GM23248 (cell line): Measurements from ENCODE around the gene TECPR2. TPM values are rescaled to one million over a fixed set of nuclear protein-coding genes. Genes with fewer than 3 reads are reported as not detected.

Experiments
- DNase-seq: peaks from one replicate; pipeline ENCODE4 v3.0.0-alpha.2; 2015
- H2AFZ ChIP-seq: fragments of 200-600 bp; sonication (generic); 2 replicates; pipeline ENCODE4 v1.6.1; 2016; ENCODE audit warnings: antibody characterized with exemption
- H3F3A ChIP-seq: fragments of 200-600 bp; sonication (generic); 2 replicates; pipeline ENCODE4 v1.6.1; 2016; ENCODE audit warnings: mild to moderate bottlenecking, antibody characterized with exemption, mixed run types; ENCODE audit not compliant: insufficient read depth
- H3K27ac ChIP-seq: fragments of 200-600 bp; sonication (generic); 2 replicates; pipeline ENCODE4 v1.5.1; 2016; ENCODE audit warnings: mild to moderate bottlenecking
- H3K27me3 ChIP-seq: fragments of 200-600 bp; sonication (generic); replicated peaks from 2 replicates; pipeline ENCODE4 v1.6.1; 2016; ENCODE audit warnings: mild to moderate bottlenecking; ENCODE audit not compliant: insufficient read depth
- H3K36me3 ChIP-seq: fragments of 200-600 bp; sonication (generic); 2 replicates; pipeline ENCODE4 v1.6.1; 2016; ENCODE audit warnings: low read depth, mild to moderate bottlenecking
- H3K4me1 ChIP-seq: fragments of 200-600 bp; sonication (generic); 2 replicates; pipeline ENCODE4 v1.6.1; 2016; ENCODE audit warnings: mild to moderate bottlenecking; ENCODE audit not compliant: insufficient read depth
- H3K4me2 ChIP-seq: fragments of 200-600 bp; sonication (generic); one replicate; pipeline ENCODE4 v1.6.1; 2016; ENCODE audit warnings: mild to moderate bottlenecking; ENCODE audit not compliant: unreplicated experiment
- H3K4me3 ChIP-seq: fragments of 200-600 bp; sonication (generic); 2 replicates; pipeline ENCODE4 v1.5.1; 2016; ENCODE audit warnings: mild to moderate bottlenecking
- H3K79me2 ChIP-seq: fragments of 200-600 bp; sonication (generic); 2 replicates; pipeline ENCODE4 v1.6.1; 2016; ENCODE audit warnings: mild to moderate bottlenecking; ENCODE audit not compliant: insufficient read depth
- H3K9ac ChIP-seq: fragments of 200-600 bp; sonication (generic); 2 replicates; pipeline ENCODE4 v1.6.1; 2016; ENCODE audit warnings: mild to moderate bottlenecking
- H3K9me2 ChIP-seq: fragments of 200-600 bp; sonication (generic); 2 replicates; pipeline ENCODE4 v1.6.1; 2016; ENCODE audit warnings: mixed run types, mild to moderate bottlenecking, moderate library complexity; ENCODE audit not compliant: insufficient read depth
- H3K9me3 ChIP-seq: fragments of 200-600 bp; sonication (generic); one replicate; pipeline ENCODE4 v1.6.1; 2017; ENCODE audit warnings: low read depth
- H4K20me1 ChIP-seq: fragments of 200-600 bp; sonication (generic); 2 replicates; pipeline ENCODE4 v1.6.0; 2016; ENCODE audit not compliant: insufficient read depth
- EZH2 ChIP-seq: fragments of 200-600 bp; sonication (generic); IDR thresholded peaks from 2 replicates; pipeline ENCODE4 v1.6.1; 2018; ENCODE audit warnings: antibody characterized with exemption, mild to moderate bottlenecking; ENCODE audit not compliant: insufficient read depth, poor library complexity, severe bottlenecking
- EZH2phosphoT487 ChIP-seq: fragments of 200-600 bp; sonication (generic); IDR thresholded peaks from 2 replicates; pipeline ENCODE4 v1.6.1; 2018; ENCODE audit warnings: antibody characterized with exemption, moderate library complexity, mild to moderate bottlenecking, low read depth; ENCODE audit not compliant: insufficient read depth
- WGBS, 2 experiments: methylation state at CpG; one replicate each; pipeline ENCODE4 v1.1.6; 2015 to 2017; ENCODE audit warnings: low lambda C conversion rate in 2 of 2, low coverage in 1 of 2; ENCODE audit errors: missing lambda C conversion rate in 2 of 2; 5-methylcytosine and 5-hydroxymethylcytosine counted together
- in situ Hi-C: fragments of 300-500 bp; cut with MboI; formaldehyde crosslinking; loops from 2 replicates; pipeline ENCODE4 v1.15.0; 2020
- polyA plus RNA-seq: library from polyadenylated mRNA; unstranded; fragments of >200 nt; fragmentation: Nextera tagmentation; extraction: Ambion mirVana; gene quantifications from 2 replicates; pipeline ENCODE4 v1.2.1, GENCODE V29; 2016
- total RNA-seq: library from RNA; depleted of rRNA; stranded (reverse); fragments of >200 nt; shearing (Covaris generic); gene quantifications from 2 replicates; pipeline ENCODE4 v1.2.3, GENCODE V29; 2014

The TECPR2 gene
- total and polyA plus RNA-seq, 2 experiments from 2014 or later, result 11.4 to 15.8 TPM

- no peaks in the 10 kb centered on the region for H3K79me2 ChIP-seq
- H3K36me3 ChIP-seq, result no peaks in the 10 kb centered on the region; the same call in 1 of the 2 replicates
- no peaks in the 10 kb centered on the region for H4K20me1 ChIP-seq
- WGBS, 2 experiments, result 85 to 88% methylated on average over 10 of the region's 10 CpGs
- no peak overlapping the region for H3K4me2 ChIP-seq
- no peaks in the 10 kb centered on the region for H3K9me2 ChIP-seq
- no peak overlapping the region for H3K9ac ChIP-seq
- no peaks in the 10 kb centered on the region for H3K4me1 ChIP-seq
- DNase-seq, result no peak
- H3K4me3 ChIP-seq, result no peak overlapping the region
- TF ChIP-seq EZH2phosphoT487, result no peak
- no peak for TF ChIP-seq EZH2
- H3K27ac ChIP-seq, result no peak overlapping the region
- no peak overlapping the region for H2AFZ ChIP-seq
- H3F3A ChIP-seq, result no peaks in the 10 kb centered on the region
- in situ Hi-C loops, result no loop called here
- no peaks in the 10 kb centered on the region for H3K27me3 ChIP-seq
- H3K9me3 ChIP-seq, result no peaks in the 10 kb centered on the region
Observed at GRCh38 chr14:102421411-102422057, 58.8 kb downstream of the TECPR2 start.

- in situ Hi-C loops, result no loop called here
- no peaks in the 10 kb centered on the region for H3K9me2 ChIP-seq
- DNase-seq, result no peak
- H3K27ac ChIP-seq, result no peak overlapping the region
- no peaks in the 10 kb centered on the region for H3K27me3 ChIP-seq
- no peaks in the 10 kb centered on the region; the same call in 1 of the 2 replicates for H3K36me3 ChIP-seq
- H4K20me1 ChIP-seq, result no peaks in the 10 kb centered on the region
- H3K4me1 ChIP-seq, result no peaks in the 10 kb centered on the region
- no peak overlapping the region for H3K4me2 ChIP-seq
- TF ChIP-seq EZH2 (no peak), EZH2phosphoT487 (no peak)
- H2AFZ ChIP-seq, result no peak overlapping the region
- no peak overlapping the region for H3K4me3 ChIP-seq
- 97 to 99% methylated on average over 4 of the region's 4 CpGs for WGBS, 2 experiments
- H3F3A ChIP-seq, result no peaks in the 10 kb centered on the region
- H3K79me2 ChIP-seq, result no peaks in the 10 kb centered on the region
- H3K9ac ChIP-seq, result no peak overlapping the region
- H3K9me3 ChIP-seq, result no peaks in the 10 kb centered on the region
Observed at GRCh38 chr14:102424520-102424919, 61.8 kb downstream of the TECPR2 start.

- 97 to 98% methylated on average over 10 of the region's 10 CpGs for WGBS, 2 experiments
- Histone ChIP-seq H3K36me3 (no peaks in the 10 kb centered on the region; the same call in 1 of the 2 replicates), H3K4me1 (no peaks in the 10 kb centered on the region), H3K27me3 (no peaks in the 10 kb centered on the region), H3K9ac (no peak overlapping the region), H4K20me1 (no peaks in the 10 kb centered on the region), H3K79me2 (no peaks in the 10 kb centered on the region), H3K27ac (no peak overlapping the region), H3F3A (no peaks in the 10 kb centered on the region), H3K9me2 (no peaks in the 10 kb centered on the region), H3K9me3 (no peaks in the 10 kb centered on the region), H3K4me2 (no peak overlapping the region), H2AFZ (no peak overlapping the region), H3K4me3 (no peak overlapping the region)
- DNase-seq, result no peak
- in situ Hi-C loops, result no loop called here
- TF ChIP-seq EZH2phosphoT487, result no peak
- TF ChIP-seq EZH2, result no peak
Observed at GRCh38 chr14:102424923-102425322, 62.2 kb downstream of the TECPR2 start.

- H3K4me2 ChIP-seq, result no peak overlapping the region
- 98 to 99% methylated on average over 6 of the region's 6 CpGs for WGBS, 2 experiments
- H3K4me1 ChIP-seq, result no peaks in the 10 kb centered on the region
- no peak overlapping the region for H3K9ac ChIP-seq
- no peak for DNase-seq
- no peaks in the 10 kb centered on the region for H3K9me3 ChIP-seq
- H3F3A ChIP-seq, result no peaks in the 10 kb centered on the region
- H2AFZ ChIP-seq, result no peak overlapping the region
- H3K9me2 ChIP-seq, result no peaks in the 10 kb centered on the region
- H3K27ac ChIP-seq, result no peak overlapping the region
- H3K4me3 ChIP-seq, result no peak overlapping the region
- H3K36me3 ChIP-seq, result no peaks in the 10 kb centered on the region; the same call in 1 of the 2 replicates
- H3K27me3 ChIP-seq, result no peaks in the 10 kb centered on the region
- in situ Hi-C loops, result no loop called here
- H4K20me1 ChIP-seq, result no peaks in the 10 kb centered on the region
- TF ChIP-seq EZH2 (no peak), EZH2phosphoT487 (no peak)
- H3K79me2 ChIP-seq, result no peaks in the 10 kb centered on the region
Observed at GRCh38 chr14:102426796-102427195, 64.1 kb downstream of the TECPR2 start.

- 94 to 96% methylated on average over 12 of the region's 12 CpGs for WGBS, 2 experiments
- TF ChIP-seq EZH2phosphoT487 (no peak), EZH2 (no peak)
- no peaks in the 10 kb centered on the region for H3K79me2 ChIP-seq
- no peaks in the 10 kb centered on the region for H3K27me3 ChIP-seq
- no peak overlapping the region for H3K27ac ChIP-seq
- H3F3A ChIP-seq, result no peaks in the 10 kb centered on the region
- H3K4me2 ChIP-seq, result no peak overlapping the region
- H4K20me1 ChIP-seq, result no peaks in the 10 kb centered on the region
- no peaks in the 10 kb centered on the region for H3K4me1 ChIP-seq
- no peaks in the 10 kb centered on the region; the same call in 1 of the 2 replicates for H3K36me3 ChIP-seq
- H3K4me3 ChIP-seq, result no peak overlapping the region
- no peaks in the 10 kb centered on the region for H3K9me2 ChIP-seq
- in situ Hi-C loops, result no loop called here
- no peak overlapping the region for H2AFZ ChIP-seq
- no peak overlapping the region for H3K9ac ChIP-seq
- H3K9me3 ChIP-seq, result no peaks in the 10 kb centered on the region
- DNase-seq, result no peak
Observed at GRCh38 chr14:102427642-102428041, 64.9 kb downstream of the TECPR2 start.
